RWPE1 (cell line): ENCODE measurements around the gene FGD4.
A peak's percentile ranks its signal among the peaks of the same experiment; 100 is the strongest.

Source experiments
- CTCF ChIA-PET: fragments of 350-600 bp; sonication (Branson Sonifier 250); formaldehyde crosslinking; extraction: SDS; loops from one replicate; lab custom pipeline; 2021; lab: Yijun Ruan, JAX
- POLR2A ChIA-PET: fragments of 400-600 bp; formaldehyde crosslinking; extraction: SDS; loops from one replicate; lab custom pipeline; 2020; ENCODE audit warnings: antibody characterized with exemption; ENCODE audit not compliant: low non-redundant PET; lab: Yijun Ruan, JAX
- DNase-seq: peaks from one replicate; pipeline ENCODE4 v3.0.0; 2012; ENCODE audit warnings: low spot score
- H3K27ac ChIP-seq: fragments of 450-650 bp; 2 replicates; pipeline ENCODE4 v1.5.1; 2017
- CTCF ChIP-seq: fragments of 450-650 bp; conservative IDR thresholded peaks from 2 replicates; pipeline ENCODE4 v1.5.1; 2017; ENCODE audit warnings: low read depth, mild to moderate bottlenecking

The FGD4 gene

DNA sequence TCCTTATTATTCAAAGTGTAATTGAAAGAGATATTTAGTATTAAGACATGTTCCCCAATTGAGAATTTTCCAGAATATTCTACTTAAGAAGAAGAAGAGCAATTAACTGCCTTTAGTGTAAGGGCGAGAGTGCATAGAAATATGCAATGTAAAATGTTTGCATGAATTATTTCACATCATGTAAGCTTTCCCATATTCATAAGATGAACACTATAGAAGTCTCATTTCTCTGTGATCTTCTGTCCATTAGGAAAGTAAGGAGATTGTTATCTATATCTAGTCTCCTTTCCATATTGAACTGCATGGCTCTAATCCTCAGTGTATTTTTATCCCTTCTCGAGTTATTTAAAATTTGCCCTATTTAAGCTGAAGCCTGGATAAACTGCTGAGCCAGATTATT lies 17.1 kb upstream of the FGD4 start:
- no peak for TF ChIP-seq CTCF
- ChIA-PET POLR2A (no interaction called here), CTCF (no interaction called here)
- H3K27ac ChIP-seq = no peak overlapping the region
- DNase-seq = no peak

- TF ChIP-seq CTCF = no peak
- DNase-seq = no peak
- ChIA-PET CTCF (interaction anchor here (0.6 kb wide), 2 partner anchors 150 to 228 kb away, joined by 3 to 5 read pairs; no protein-coding TSS in a partner anchor), POLR2A (no interaction called here)
- H3K27ac ChIP-seq = peak overlapping the region; percentile 63
These were observed 8.7 kb upstream of the FGD4 start for GRCh38 chr12:32390572-32391219.

DNA sequence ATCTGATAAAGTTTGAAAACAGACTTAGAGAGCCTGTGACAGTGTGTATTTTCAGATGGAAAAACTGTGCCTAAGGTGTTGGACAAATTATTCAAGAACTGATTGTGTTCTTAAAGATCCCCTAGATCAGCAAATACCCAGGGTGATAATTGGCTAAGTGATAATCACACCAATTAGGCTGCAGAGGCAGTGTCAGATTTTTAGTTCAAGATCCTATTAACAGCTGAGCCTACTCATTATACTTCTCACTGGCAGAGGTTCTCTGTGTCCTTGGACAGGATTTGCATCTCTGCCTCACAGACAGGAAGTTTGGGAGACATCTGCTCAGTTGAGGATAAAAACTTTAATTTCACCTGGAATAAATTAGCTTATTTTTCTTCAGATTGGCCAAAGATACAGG lies 4.3 kb upstream of the FGD4 start:
- DNase-seq = no peak
- no peak for TF ChIP-seq CTCF
- CTCF ChIA-PET = interaction anchor here (0.5 kb wide), 1 partner anchor 698 kb away, joined by 6 read pairs; no protein-coding TSS in a partner anchor
- POLR2A ChIA-PET = no interaction called here
- no peak overlapping the region for H3K27ac ChIP-seq

GRCh38 chr12:32397696-32398095 lies 1.7 kb upstream of the FGD4 start:
- TF ChIP-seq CTCF = no peak
- ChIA-PET POLR2A (no interaction called here), CTCF (no interaction called here)
- peak overlapping the region; percentile 96; the same call in 1 of the 2 replicates for H3K27ac ChIP-seq
- DNase-seq = no peak

DNA sequence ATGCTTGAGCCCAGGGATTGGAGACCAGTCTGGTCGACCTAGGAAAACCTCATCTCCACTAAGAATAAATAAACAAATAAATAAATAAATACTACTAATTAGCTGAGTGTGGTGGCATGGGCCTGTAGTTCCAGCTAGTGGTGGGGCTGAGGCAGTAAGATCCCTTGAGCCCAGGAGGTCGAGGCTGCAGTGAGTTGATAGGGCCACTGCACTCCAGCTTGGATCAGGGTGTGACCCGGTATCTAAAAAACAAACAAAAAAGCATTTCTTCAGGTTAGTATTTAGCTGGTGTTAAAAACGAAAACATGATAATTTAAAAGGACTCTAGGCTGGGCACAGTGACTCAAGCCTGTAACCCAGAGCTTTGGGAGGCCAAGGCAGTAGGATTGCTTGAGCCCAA lies 1.2 kb upstream of the FGD4 start:
- CTCF ChIA-PET = interaction anchor here (0.7 kb wide), 1 partner anchor 153 kb away, joined by 3 read pairs; no protein-coding TSS in a partner anchor
- POLR2A ChIA-PET = no interaction called here

DNA sequence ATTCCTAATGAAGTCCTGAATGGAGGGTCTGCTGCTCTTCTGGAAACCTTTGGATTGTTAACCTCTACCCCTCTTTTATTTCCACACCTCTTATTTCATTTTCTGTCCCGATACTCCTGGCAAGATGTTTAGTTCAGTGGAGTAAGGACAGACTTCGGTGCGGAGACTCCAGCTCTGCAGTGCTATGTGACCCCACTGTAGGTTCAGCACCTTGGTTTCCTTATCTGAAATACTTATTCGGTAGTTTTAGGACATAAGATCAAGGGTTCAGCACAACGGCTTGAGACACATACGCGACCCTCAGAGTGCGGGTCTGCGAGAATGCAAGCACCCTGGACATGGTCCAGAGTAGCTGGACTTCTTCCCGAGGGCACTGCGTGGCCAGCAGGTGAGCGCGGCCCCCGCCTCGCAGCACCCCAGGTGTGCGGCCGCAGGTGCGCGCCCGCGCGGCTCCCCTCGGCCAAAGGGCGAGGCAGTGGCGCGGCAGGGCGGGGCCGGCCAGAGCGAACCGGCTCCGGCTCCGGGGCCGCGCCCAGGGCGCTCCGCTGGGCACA lies 465 bp upstream of the FGD4 start:
- DNase-seq = peak; percentile 8
- ChIA-PET POLR2A (interaction anchor here (0.6 kb wide), 1 partner anchor 268 kb away, joined by 4 read pairs; no protein-coding TSS in a partner anchor), CTCF (interaction anchor here (0.7 kb wide), 3 partner anchors 32 to 1127 kb away, joined by 3 read pairs; no protein-coding TSS in a partner anchor)
- peak overlapping the region; percentile 96 for H3K27ac ChIP-seq
- no peak for TF ChIP-seq CTCF

More for the DNA sequence above, 1.2 kb upstream of the FGD4 start:
- no peak for DNase-seq
- peak overlapping the region; percentile 96 for H3K27ac ChIP-seq
- TF ChIP-seq CTCF = no peak
